Endothelial cell of umbilical vein (primary cell): ENCODE measurements around the gene KCNN3. TPM values are rescaled to one million over a fixed set of nuclear protein-coding genes. Genes with fewer than 3 reads are reported as not detected.

ENCODE experiments used
- BruUV-seq: library from RNA; stranded (reverse); fragments of 400-500 nt; replicated peaks from 2 replicates; lab custom pipeline; 2021; lab: Mats Ljungman, UMichigan
- CTCF ChIA-PET: fragments of 300-600, 350-600 bp; sonication (Branson Sonifier 250); formaldehyde crosslinking; loops from one replicate; lab custom pipeline; 2021; ENCODE audit warnings: antibody characterized with exemption, inconsistent platforms; lab: Charles Lee
- POLR2A ChIA-PET: fragments of 300-600, 350-600 bp; sonication (Branson Sonifier 250); formaldehyde crosslinking; loops from one replicate; lab custom pipeline; 2021; ENCODE audit warnings: antibody characterized with exemption, inconsistent platforms; lab: Charles Lee
- DNase-seq: peaks from one replicate; pipeline ENCODE4 v3.0.0-alpha.2; 2011; ENCODE audit warnings: low read depth, low spot score
- FAIRE-seq: peaks from 2 replicates; lab custom pipeline; 2011; peaks lifted over from hg19 to GRCh38; lab: Jason Lieb, UNC
- H2AFZ ChIP-seq: 2 replicates; pipeline ENCODE4 v1.6.0; 2012; ENCODE audit warnings: low read depth, low read length, control low read depth, inconsistent platforms
- H3K27ac ChIP-seq: 2 replicates; pipeline ENCODE4 v1.5.1; 2011; ENCODE audit warnings: low read depth, mild to moderate bottlenecking, control low read depth, low read length, moderate library complexity; ENCODE audit not compliant: insufficient read depth
- H3K27me3 ChIP-seq, 2 experiments: 2 replicates each; pipeline versions ENCODE4 v1.6.0 to v1.6.1; 2011; ENCODE audit warnings: low read length in 2 of 2, mixed read lengths in 1 of 2; ENCODE audit not compliant: control insufficient read depth in 2 of 2, insufficient read depth in 2 of 2
- H3K36me3 ChIP-seq, 2 experiments: 2 replicates in 1 of 2; 3 replicates in 1 of 2; pipeline ENCODE4 v1.5.1; 2011; ENCODE audit warnings: low read length in 2 of 2, mild to moderate bottlenecking in 1 of 2, moderate library complexity in 1 of 2; ENCODE audit not compliant: control insufficient read depth in 2 of 2, insufficient read depth in 2 of 2; ENCODE audit errors: extremely low read depth in 1 of 2
- H3K4me1 ChIP-seq: 3 replicates; pipeline ENCODE4 v1.5.1; 2011; ENCODE audit warnings: mild to moderate bottlenecking, low read length; ENCODE audit not compliant: control insufficient read depth, insufficient read depth; ENCODE audit errors: extremely low read depth
- H3K4me2 ChIP-seq: 2 replicates; pipeline ENCODE4 v1.6.1; 2011; ENCODE audit warnings: low read length, control low read depth, mixed read lengths; ENCODE audit not compliant: insufficient read depth
- H3K4me3 ChIP-seq, 3 experiments: fragments of 200-600 bp in 1 of 3; sonication (generic), shearing (Covaris generic) in 1 of 3; replicated peaks in 1 of 3; 2 replicates each; pipeline ENCODE4 v1.5.1; 2011 to 2016; ENCODE audit warnings: control low read depth in 3 of 3, low read length in 3 of 3, mild to moderate bottlenecking in 2 of 3, inconsistent platforms in 1 of 3, low read depth in 1 of 3, moderate library complexity in 1 of 3; ENCODE audit not compliant: insufficient read depth in 1 of 3
- H3K79me2 ChIP-seq: 2 replicates; pipeline ENCODE4 v1.6.0; 2012; ENCODE audit warnings: low read length, inconsistent platforms; ENCODE audit not compliant: control insufficient read depth, insufficient read depth
- H3K9ac ChIP-seq: replicated peaks from 2 replicates; pipeline ENCODE3; 2011; ENCODE audit warnings: low read length, control low read depth; ENCODE audit not compliant: insufficient read depth; ENCODE audit errors: extremely low read depth
- H3K9me1 ChIP-seq: replicated peaks from 3 replicates; pipeline ENCODE4 v1.6.0; 2011; ENCODE audit warnings: mild to moderate bottlenecking, low read length; ENCODE audit not compliant: control insufficient read depth, insufficient read depth; ENCODE audit errors: extremely low read depth
- H3K9me3 ChIP-seq: replicated peaks from 2 replicates; pipeline ENCODE4 v1.5.1; 2012; ENCODE audit warnings: low read length, inconsistent platforms; ENCODE audit not compliant: control insufficient read depth, insufficient read depth
- H4K20me1 ChIP-seq: replicated peaks from 2 replicates; pipeline ENCODE3; 2011; ENCODE audit warnings: mild to moderate bottlenecking, low read length; ENCODE audit not compliant: control insufficient read depth, insufficient read depth; ENCODE audit errors: extremely low read depth
- EZH2 ChIP-seq: IDR thresholded peaks from 2 replicates; pipeline ENCODE4 v1.6.1; 2012; ENCODE audit warnings: borderline replicate concordance, low read depth, mild to moderate bottlenecking, moderate library complexity, low read length, inconsistent platforms; ENCODE audit not compliant: severe bottlenecking
- FOS ChIP-seq: IDR thresholded peaks from 2 replicates; pipeline ENCODE4 v1.6.1; 2011; ENCODE audit warnings: mild to moderate bottlenecking, low read length, moderate library complexity, borderline replicate concordance; ENCODE audit not compliant: insufficient read depth
- GATA2 ChIP-seq: IDR thresholded peaks from 2 replicates; pipeline ENCODE4 v1.7.0; 2011; ENCODE audit warnings: low read depth, mild to moderate bottlenecking, moderate library complexity, mixed read lengths, low read length; ENCODE audit not compliant: insufficient read length, insufficient read depth
- JUN ChIP-seq: IDR thresholded peaks from 2 replicates; pipeline ENCODE4 v1.6.1; 2011; ENCODE audit warnings: borderline replicate concordance, low read depth; ENCODE audit not compliant: insufficient read length, insufficient read depth
- MAX ChIP-seq: IDR thresholded peaks from 2 replicates; pipeline ENCODE4 v1.6.1; 2011; ENCODE audit not compliant: insufficient read depth, insufficient read length
- MYC ChIP-seq: IDR thresholded peaks from one replicate; pipeline ENCODE4 v1.6.1; 2011; ENCODE audit warnings: mild to moderate bottlenecking, low read depth, low read length
- POLR2A ChIP-seq: IDR thresholded peaks from 2 replicates; pipeline ENCODE4 v1.6.1; 2012; ENCODE audit warnings: low read depth, mild to moderate bottlenecking, control low read depth, low read length
- POLR2AphosphoS5 ChIP-seq: IDR thresholded peaks from 2 replicates; pipeline ENCODE4 v1.6.1; 2012; ENCODE audit warnings: low read depth, mild to moderate bottlenecking, control low read depth, low read length, moderate library complexity; ENCODE audit not compliant: insufficient read depth
- dilution Hi-C: fragments of 300-500 bp; cut with MboI; formaldehyde crosslinking; loops from one replicate; pipeline ENCODE4 v1.15.0; 2019; ENCODE audit warnings: low sequenced_read_pairs; ENCODE audit not compliant: extremely low pct_ligation_motif_present
- intact Hi-C: fragments of 100-400 bp; cut with micrococcal nuclease; formaldehyde crosslinking; loops from one replicate; pipeline ENCODE4 v1.10.0; 2022
- polyA plus RNA-seq, 4 experiments: library from polyadenylated mRNA; depleted of rRNA in 3 of 4; stranded (reverse) in 3 of 4; unstranded in 1 of 4; fragments of >200 nt; gene quantifications; 2 replicates each; pipeline versions ENCODE4 v1.2.1 to v1.2.3, GENCODE V29; 2011 to 2012; ENCODE audit warnings: missing spikeins in 1 of 4
- total RNA-seq: library from RNA; stranded (reverse); gene quantifications from 2 replicates; pipeline ENCODE4 v1.2.3, GENCODE V29; 2021
- TF ChIP-seq, protein P1 (sequence below), 2 donors: IDR thresholded peaks; 1 replicate in 1 of 2; 2 replicates in 1 of 2; pipeline ENCODE4 v1.5.1; 2011; ENCODE audit warnings: low read length in 2 of 2, mild to moderate bottlenecking in 2 of 2, moderate library complexity in 2 of 2, control low read depth in 1 of 2, inconsistent platforms in 1 of 2, low read depth in 1 of 2; ENCODE audit not compliant: insufficient read depth in 1 of 2; ENCODE audit errors: extremely low read depth in 1 of 2

Gene KCNN3
- total and polyA plus RNA-seq, 2 donors (not counting 3 experiments of a cell fraction or from before 2014, with no cell fraction given) = 0.91 to 1.1 TPM

- Histone ChIP-seq H3K9ac (no peak overlapping the region), H2AFZ (no peak overlapping the region), H3K27ac (no peak overlapping the region), H3K36me3 (no peaks in the 10 kb centered on the region), H3K4me3 (no peak overlapping the region), H4K20me1 (no peaks in the 10 kb centered on the region), H3K9me3 (no peaks in the 10 kb centered on the region), H3K4me1 (peaks cover 3% of the 10 kb centered on the region), H3K4me2 (no peak overlapping the region), H3K27me3 (peaks cover 7 to 24% of the 10 kb centered on the region in 2 experiments), H3K79me2 (no peaks in the 10 kb centered on the region), H3K9me1 (no peaks in the 10 kb centered on the region)
- POLR2A ChIA-PET = no interaction called here
- no peak for TF ChIP-seq MYC
- no peak for TF ChIP-seq POLR2AphosphoS5
- no peak for TF ChIP-seq JUN
- TF ChIP-seq POLR2A = no peak
- TF ChIP-seq EZH2 = no peak
- BruUV-seq = no TSS peak
- DNase-seq (no peak), FAIRE-seq (no peak)
- dilution Hi-C loops = no loop called here
- CTCF ChIA-PET = interaction anchor here (1.5 to 5.5 kb wide), 9 partner anchors 9 to 200 kb away, joined by 3 to 44 read pairs (median 10); no protein-coding TSS in a partner anchor
- intact Hi-C loops = loop anchor here (2.0 kb wide), 1 partner anchor 120 kb away; no protein-coding TSS in a partner anchor
Observed at GRCh38 chr1:154759196-154759595, 110.9 kb downstream of the KCNN3 start.

DNA sequence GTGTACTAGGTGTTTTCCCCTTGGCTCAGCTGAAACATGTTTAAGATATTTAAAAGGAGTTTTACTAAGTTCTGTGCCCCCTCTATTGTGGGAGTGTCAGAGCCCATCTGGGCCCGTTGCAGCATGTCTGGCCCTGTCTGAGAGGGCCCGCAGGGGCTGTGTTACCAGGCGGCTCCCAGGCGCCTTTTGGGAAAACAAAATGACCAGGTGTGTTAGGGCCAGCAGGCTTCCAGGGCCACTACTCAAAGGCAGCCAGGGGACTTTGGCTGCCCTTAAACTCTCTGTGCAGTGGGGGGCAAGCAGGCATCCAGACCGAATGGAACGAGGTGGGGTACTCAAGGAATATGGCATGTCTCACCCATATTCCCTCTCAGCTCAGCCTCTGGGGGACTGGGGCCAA is 111.7 kb downstream of the KCNN3 start:
- intact Hi-C loops = loop anchor here (2.0 kb wide), 1 partner anchor 120 kb away; no protein-coding TSS in a partner anchor
- H3K9me1 ChIP-seq = no peaks in the 10 kb centered on the region
- H3K9ac ChIP-seq = no peak overlapping the region
- H3K9me3 ChIP-seq = no peaks in the 10 kb centered on the region
- no peaks in the 10 kb centered on the region for H3K36me3 ChIP-seq
- ChIA-PET CTCF (interaction anchor here (5.5 kb wide), 1 partner anchor 89 kb away, joined by 44 read pairs; no protein-coding TSS in a partner anchor), POLR2A (no interaction called here)
- no peak overlapping the region for H3K27ac ChIP-seq
- dilution Hi-C loops = no loop called here
- H3K4me2 ChIP-seq = no peak overlapping the region
- no TSS peak for BruUV-seq
- peaks cover 7 to 17% of the 10 kb centered on the region in 2 experiments for H3K27me3 ChIP-seq
- no peak overlapping the region for H3K4me3 ChIP-seq
- FAIRE-seq (no peak), DNase-seq (no peak)
- H3K4me1 ChIP-seq = peaks cover 3% of the 10 kb centered on the region
- H4K20me1 ChIP-seq = no peaks in the 10 kb centered on the region
- no peaks in the 10 kb centered on the region for H3K79me2 ChIP-seq
- no peak overlapping the region for H2AFZ ChIP-seq
- TF ChIP-seq JUN = no peak
- TF ChIP-seq MYC = no peak
- TF ChIP-seq POLR2A = no peak
- TF ChIP-seq, protein P1, sequence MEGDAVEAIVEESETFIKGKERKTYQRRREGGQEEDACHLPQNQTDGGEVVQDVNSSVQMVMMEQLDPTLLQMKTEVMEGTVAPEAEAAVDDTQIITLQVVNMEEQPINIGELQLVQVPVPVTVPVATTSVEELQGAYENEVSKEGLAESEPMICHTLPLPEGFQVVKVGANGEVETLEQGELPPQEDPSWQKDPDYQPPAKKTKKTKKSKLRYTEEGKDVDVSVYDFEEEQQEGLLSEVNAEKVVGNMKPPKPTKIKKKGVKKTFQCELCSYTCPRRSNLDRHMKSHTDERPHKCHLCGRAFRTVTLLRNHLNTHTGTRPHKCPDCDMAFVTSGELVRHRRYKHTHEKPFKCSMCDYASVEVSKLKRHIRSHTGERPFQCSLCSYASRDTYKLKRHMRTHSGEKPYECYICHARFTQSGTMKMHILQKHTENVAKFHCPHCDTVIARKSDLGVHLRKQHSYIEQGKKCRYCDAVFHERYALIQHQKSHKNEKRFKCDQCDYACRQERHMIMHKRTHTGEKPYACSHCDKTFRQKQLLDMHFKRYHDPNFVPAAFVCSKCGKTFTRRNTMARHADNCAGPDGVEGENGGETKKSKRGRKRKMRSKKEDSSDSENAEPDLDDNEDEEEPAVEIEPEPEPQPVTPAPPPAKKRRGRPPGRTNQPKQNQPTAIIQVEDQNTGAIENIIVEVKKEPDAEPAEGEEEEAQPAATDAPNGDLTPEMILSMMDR (IDR thresholded peaks at IDR 0.05; ENCODE audit: extremely low read depth in 1 of 2, insufficient read depth in 1 of 2, low read depth in 1 of 2, low read length in 2 of 2) = no peak
- no peak for TF ChIP-seq MAX
- no peak for TF ChIP-seq POLR2AphosphoS5
- no peak for TF ChIP-seq GATA2
- TF ChIP-seq FOS = no peak
- TF ChIP-seq EZH2 = no peak
